Upper lobe of left lung (tissue), 4 donors: ENCODE results near the gene PAF1.

ENCODE experiments used
- POLR2A ChIP-seq, 4 donors: fragments of 450-650 bp; IDR thresholded peaks; one replicate each; pipeline ENCODE4 v1.5.1; 2016 to 2017; ENCODE audit warnings: antibody characterized with exemption in 4 of 4, mild to moderate bottlenecking in 2 of 4
- POLR2AphosphoS5 ChIP-seq, 2 donors: sonication (generic); formaldehyde crosslinking; IDR thresholded peaks; one replicate each; pipeline ENCODE4 v1.5.1; 2017; ENCODE audit warnings: antibody characterized with exemption in 2 of 2
- TF ChIP-seq, protein P1 (sequence below), 6 experiments: fragments of 450-650 bp in 4 of 6; fragments of 200-600 bp in 2 of 6; sonication (generic) in 2 of 6; IDR thresholded peaks; one replicate each; pipeline ENCODE4 v1.5.1; 2016 to 2019; ENCODE audit warnings: antibody characterized with exemption in 6 of 6

DNA sequence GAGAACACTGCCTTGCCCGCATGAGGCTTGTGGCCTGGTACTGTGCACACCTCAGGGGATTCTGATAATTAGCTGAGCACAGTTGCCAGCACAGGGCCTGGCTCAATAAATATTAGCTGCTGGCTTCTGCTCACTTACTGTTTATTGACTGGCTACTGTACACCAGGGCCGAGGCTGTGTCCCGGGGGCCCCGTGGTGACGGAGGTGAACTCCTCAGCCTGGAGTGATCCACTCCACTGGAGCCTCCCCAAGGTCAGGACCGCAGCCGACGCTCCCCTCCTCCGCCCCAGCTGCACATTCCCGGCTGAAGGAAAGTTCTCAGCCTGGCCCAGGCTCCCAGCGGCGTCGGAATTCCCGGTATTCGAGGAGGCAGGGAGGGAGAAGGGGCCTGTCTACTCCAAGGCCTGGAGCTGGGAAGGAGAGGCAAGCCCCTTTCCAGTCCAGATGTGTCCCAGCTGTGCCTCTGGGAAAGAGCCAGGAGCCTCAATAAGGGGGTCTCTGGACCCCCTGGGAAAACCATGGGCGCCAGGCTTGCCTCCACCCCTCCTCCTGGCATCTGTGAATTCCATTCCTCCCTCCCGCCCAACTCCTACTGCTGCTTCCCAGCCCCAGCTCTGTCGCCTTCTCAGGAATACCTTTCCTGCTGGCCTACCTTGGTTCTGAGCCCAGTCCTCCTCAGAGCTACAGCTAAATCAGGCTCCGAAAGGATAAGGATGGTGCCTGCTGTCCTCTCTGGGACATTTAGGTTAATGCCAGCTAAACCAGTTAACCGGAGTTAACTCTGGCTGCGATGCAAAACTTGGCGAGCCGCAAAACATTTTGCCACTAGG is 37.6 kb upstream of the PAF1 start:
- TF ChIP-seq, protein P1, sequence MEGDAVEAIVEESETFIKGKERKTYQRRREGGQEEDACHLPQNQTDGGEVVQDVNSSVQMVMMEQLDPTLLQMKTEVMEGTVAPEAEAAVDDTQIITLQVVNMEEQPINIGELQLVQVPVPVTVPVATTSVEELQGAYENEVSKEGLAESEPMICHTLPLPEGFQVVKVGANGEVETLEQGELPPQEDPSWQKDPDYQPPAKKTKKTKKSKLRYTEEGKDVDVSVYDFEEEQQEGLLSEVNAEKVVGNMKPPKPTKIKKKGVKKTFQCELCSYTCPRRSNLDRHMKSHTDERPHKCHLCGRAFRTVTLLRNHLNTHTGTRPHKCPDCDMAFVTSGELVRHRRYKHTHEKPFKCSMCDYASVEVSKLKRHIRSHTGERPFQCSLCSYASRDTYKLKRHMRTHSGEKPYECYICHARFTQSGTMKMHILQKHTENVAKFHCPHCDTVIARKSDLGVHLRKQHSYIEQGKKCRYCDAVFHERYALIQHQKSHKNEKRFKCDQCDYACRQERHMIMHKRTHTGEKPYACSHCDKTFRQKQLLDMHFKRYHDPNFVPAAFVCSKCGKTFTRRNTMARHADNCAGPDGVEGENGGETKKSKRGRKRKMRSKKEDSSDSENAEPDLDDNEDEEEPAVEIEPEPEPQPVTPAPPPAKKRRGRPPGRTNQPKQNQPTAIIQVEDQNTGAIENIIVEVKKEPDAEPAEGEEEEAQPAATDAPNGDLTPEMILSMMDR (IDR thresholded peaks at IDR 0.05) = no peak
- TF ChIP-seq POLR2A (IDR thresholded peaks at IDR 0.05) (peak in 1 of 4 donors; percentile 18), POLR2AphosphoS5 (IDR thresholded peaks at IDR 0.05) (peak; percentile 39 to 83)
